DOHH2 (cell line): ENCODE measurements around the gene TMEM126B.
A peak's percentile ranks its signal among the peaks of the same experiment; 100 is the strongest.

Source experiments
- H3F3A ChIP-seq: fragments of 200-600 bp; sonication (generic), shearing (Covaris generic); 2 replicates; pipeline ENCODE4 v1.6.0; 2016; ENCODE audit warnings: antibody characterized with exemption, mild to moderate bottlenecking; ENCODE audit not compliant: control insufficient read depth, insufficient read depth
- H3K27ac ChIP-seq: fragments of 200-600 bp; sonication (generic); 2 replicates; pipeline ENCODE4 v1.5.1; 2014; ENCODE audit warnings: low read depth, mild to moderate bottlenecking, low read length, moderate library complexity
- H3K27me3 ChIP-seq: fragments of 200-600 bp; sonication (generic); 2 replicates; pipeline ENCODE4 v1.6.1; 2014; ENCODE audit warnings: mild to moderate bottlenecking, low read length, mixed read lengths; ENCODE audit not compliant: control insufficient read depth
- H3K36me3 ChIP-seq: fragments of 200-600 bp; sonication (generic); 2 replicates; pipeline ENCODE4 v1.6.1; 2014; ENCODE audit warnings: mild to moderate bottlenecking, low read length, moderate library complexity, mixed read lengths; ENCODE audit not compliant: control insufficient read depth
- H3K4me1 ChIP-seq: fragments of 200-600 bp; sonication (generic); 2 replicates; pipeline ENCODE4 v1.6.1; 2014; ENCODE audit warnings: mild to moderate bottlenecking, low read length, mixed read lengths; ENCODE audit not compliant: control insufficient read depth
- H3K4me2 ChIP-seq: fragments of 200-600 bp; sonication (generic); 2 replicates; pipeline ENCODE4 v1.6.0; 2014; ENCODE audit warnings: mild to moderate bottlenecking, low read length, moderate library complexity
- H3K4me3 ChIP-seq: fragments of 200-600 bp; sonication (generic); 2 replicates; pipeline ENCODE4 v1.5.1; 2014; ENCODE audit warnings: mild to moderate bottlenecking, low read length, mixed read lengths
- H3K79me2 ChIP-seq: fragments of 200-600 bp; sonication (generic); 2 replicates; pipeline ENCODE4 v1.6.1; 2014; ENCODE audit warnings: mild to moderate bottlenecking, low read length, mixed read lengths; ENCODE audit not compliant: control insufficient read depth
- H3K9me2 ChIP-seq: fragments of 200-600 bp; sonication (generic); replicated peaks from 2 replicates; pipeline ENCODE4 v1.6.1; 2014; ENCODE audit warnings: mild to moderate bottlenecking, low read length, mixed read lengths; ENCODE audit not compliant: control insufficient read depth
- H3K9me3 ChIP-seq: fragments of 200-600 bp; sonication (generic); 2 replicates; pipeline ENCODE4 v1.6.1; 2014; ENCODE audit warnings: antibody characterized with exemption, low read length, mixed read lengths; ENCODE audit not compliant: control insufficient read depth, insufficient read depth
- H4K20me1 ChIP-seq: fragments of 200-600 bp; sonication (generic); 2 replicates; pipeline ENCODE4 v1.6.0; 2014; ENCODE audit warnings: low read depth, mild to moderate bottlenecking, antibody characterized with exemption, low read length, moderate library complexity; ENCODE audit not compliant: control insufficient read depth, insufficient read depth
- EZH2phosphoT487 ChIP-seq: fragments of 200-600 bp; sonication (generic); IDR thresholded peaks from 2 replicates; pipeline ENCODE4 v1.6.1; 2017; ENCODE audit warnings: borderline replicate concordance, mild to moderate bottlenecking, antibody characterized with exemption, low read length, moderate library complexity, mixed read lengths
- TF ChIP-seq, protein P1 (sequence below): fragments of 200-600 bp; sonication (generic); IDR thresholded peaks from one replicate; pipeline ENCODE4 v1.5.1; 2014; ENCODE audit warnings: antibody characterized with exemption, mild to moderate bottlenecking, low read depth, low read length; ENCODE audit not compliant: poor library complexity, severe bottlenecking

The TMEM126B gene

DNA sequence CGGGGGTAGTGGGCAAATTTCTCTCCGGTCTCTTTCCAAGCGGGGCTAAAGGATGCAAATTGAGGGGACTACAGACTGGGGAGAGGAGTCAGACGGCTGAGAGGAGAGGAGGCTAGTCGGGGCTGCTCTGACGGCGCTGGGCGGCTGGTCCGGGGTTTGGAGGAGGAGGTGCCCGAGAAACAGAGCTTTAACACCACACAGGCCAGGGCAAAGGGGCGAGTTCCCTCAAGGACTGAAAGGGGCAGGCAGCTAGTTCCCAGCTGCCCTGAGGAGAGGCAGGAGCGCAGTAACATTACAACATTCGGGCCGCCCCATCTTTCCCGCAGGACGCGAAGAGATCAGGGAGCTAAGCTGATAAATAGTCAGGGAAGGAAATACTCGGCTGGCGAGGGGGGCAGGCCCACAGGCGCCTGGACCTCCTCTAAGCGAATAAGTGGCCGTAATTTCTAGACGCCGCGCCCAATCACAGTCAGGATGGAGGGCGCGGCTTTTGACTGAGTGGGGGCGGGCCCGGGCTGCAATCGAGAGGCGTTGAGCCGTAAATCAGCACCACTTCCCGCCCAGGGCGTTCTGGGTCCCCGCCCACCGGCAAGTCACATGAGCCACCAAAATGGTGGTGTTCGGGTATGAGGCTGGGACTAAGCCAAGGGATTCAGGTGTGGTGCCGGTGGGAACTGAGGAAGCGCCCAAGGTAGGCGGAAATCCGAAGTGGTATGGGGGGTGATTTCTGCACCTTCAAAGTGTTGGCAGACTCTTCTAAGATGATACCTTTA lies at the start of gene TMEM126B:
Gene TMEM126B (plus strand): TSS at position 596 of the 773 bp plus-strand sequence. CDS start 15 bp downstream, at position 611.
- peaks cover 4% of the 10 kb centered on the region; the same call in 1 of the 2 replicates for H3F3A ChIP-seq
- no peaks in the 10 kb centered on the region for H3K9me2 ChIP-seq
- peaks cover 44% of the 10 kb centered on the region for H3K79me2 ChIP-seq
- TF ChIP-seq EZH2phosphoT487: no peak
- TF ChIP-seq, protein P1, sequence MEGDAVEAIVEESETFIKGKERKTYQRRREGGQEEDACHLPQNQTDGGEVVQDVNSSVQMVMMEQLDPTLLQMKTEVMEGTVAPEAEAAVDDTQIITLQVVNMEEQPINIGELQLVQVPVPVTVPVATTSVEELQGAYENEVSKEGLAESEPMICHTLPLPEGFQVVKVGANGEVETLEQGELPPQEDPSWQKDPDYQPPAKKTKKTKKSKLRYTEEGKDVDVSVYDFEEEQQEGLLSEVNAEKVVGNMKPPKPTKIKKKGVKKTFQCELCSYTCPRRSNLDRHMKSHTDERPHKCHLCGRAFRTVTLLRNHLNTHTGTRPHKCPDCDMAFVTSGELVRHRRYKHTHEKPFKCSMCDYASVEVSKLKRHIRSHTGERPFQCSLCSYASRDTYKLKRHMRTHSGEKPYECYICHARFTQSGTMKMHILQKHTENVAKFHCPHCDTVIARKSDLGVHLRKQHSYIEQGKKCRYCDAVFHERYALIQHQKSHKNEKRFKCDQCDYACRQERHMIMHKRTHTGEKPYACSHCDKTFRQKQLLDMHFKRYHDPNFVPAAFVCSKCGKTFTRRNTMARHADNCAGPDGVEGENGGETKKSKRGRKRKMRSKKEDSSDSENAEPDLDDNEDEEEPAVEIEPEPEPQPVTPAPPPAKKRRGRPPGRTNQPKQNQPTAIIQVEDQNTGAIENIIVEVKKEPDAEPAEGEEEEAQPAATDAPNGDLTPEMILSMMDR: no peak
- H3K9me3 ChIP-seq: no peaks in the 10 kb centered on the region
- peaks cover 31% of the 10 kb centered on the region for H3K4me1 ChIP-seq
- H3K4me2 ChIP-seq: peak within 1 kb of the TSS; percentile 93
- peak within 1 kb of the TSS; percentile 97 for H3K4me3 ChIP-seq
- H3K27me3 ChIP-seq: no peaks in the 10 kb centered on the region
- peaks cover 19% of the 10 kb centered on the region for H3K36me3 ChIP-seq
- H4K20me1 ChIP-seq: no peaks in the 10 kb centered on the region
- H3K27ac ChIP-seq: peak within 1 kb of the TSS; percentile 41

DNA sequence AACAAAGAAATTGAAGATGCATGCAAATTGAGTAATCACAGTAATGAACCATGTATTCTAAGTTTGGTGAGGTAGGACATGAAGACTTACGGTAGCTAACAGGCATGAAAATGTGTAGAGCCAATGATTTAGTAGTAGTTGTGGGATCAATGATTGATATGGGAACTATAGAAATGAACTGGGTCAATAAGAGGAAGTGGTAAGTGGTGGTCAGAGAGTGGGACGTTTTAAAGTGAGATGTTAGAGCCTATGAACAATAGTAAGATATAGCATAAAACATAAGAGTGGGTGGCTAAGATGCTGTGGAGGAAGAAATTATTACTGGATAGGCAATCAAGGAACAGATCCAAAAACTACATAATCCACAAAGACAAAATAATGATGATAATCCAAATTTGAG lies 46.3 kb upstream of the TMEM126B start:
- Histone ChIP-seq H3K27ac (no peak overlapping the region), H3K27me3 (no peaks in the 10 kb centered on the region), H4K20me1 (no peaks in the 10 kb centered on the region), H3K4me1 (no peaks in the 10 kb centered on the region), H3K4me2 (no peak overlapping the region), H3K79me2 (no peaks in the 10 kb centered on the region), H3K36me3 (no peaks in the 10 kb centered on the region), H3K9me3 (no peaks in the 10 kb centered on the region), H3F3A (no peaks in the 10 kb centered on the region), H3K9me2 (no peaks in the 10 kb centered on the region), H3K4me3 (no peak overlapping the region)
- TF ChIP-seq, protein P1: no peak
- no peak for TF ChIP-seq EZH2phosphoT487

DNA sequence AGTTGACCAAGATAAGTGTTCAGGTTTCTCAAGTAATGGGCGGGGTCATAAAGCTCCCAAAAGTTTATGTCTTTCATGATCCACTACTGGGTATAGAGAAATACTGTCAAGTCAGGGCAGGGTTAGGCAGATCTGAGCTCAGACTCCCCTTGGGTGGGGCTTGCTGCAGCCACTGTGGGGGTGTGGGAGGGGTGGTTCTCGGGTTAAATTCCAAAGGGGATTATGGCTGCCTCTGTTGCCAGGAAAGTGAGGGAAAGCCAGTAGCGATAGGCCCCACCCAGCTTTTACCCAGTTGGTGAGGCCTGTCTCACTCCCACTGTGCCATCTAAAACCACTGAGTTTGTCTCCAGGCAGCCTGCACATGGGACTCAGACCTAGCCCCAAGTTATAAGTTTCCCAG lies 39.0 kb upstream of the TMEM126B start:
- no peak overlapping the region for H3K27ac ChIP-seq
- H3K9me2 ChIP-seq: no peaks in the 10 kb centered on the region
- no peaks in the 10 kb centered on the region for H3K27me3 ChIP-seq
- no peaks in the 10 kb centered on the region for H3K4me1 ChIP-seq
- H3K79me2 ChIP-seq: no peaks in the 10 kb centered on the region
- H3F3A ChIP-seq: no peaks in the 10 kb centered on the region
- H3K9me3 ChIP-seq: peaks cover 4% of the 10 kb centered on the region; the same call in 1 of the 2 replicates
- TF ChIP-seq, protein P1: no peak
- no peak for TF ChIP-seq EZH2phosphoT487
- H4K20me1 ChIP-seq: no peaks in the 10 kb centered on the region
- no peaks in the 10 kb centered on the region for H3K36me3 ChIP-seq
- H3K4me2 ChIP-seq: no peak overlapping the region
- H3K4me3 ChIP-seq: no peak overlapping the region
